GM19468 (cell line): ENCODE data around the gene WDFY4.

Source experiments
- ATAC-seq: cut with Tn5 transposase; IDR thresholded peaks from one replicate; pipeline ENCODE4 v1.9.1; 2021; ENCODE audit warnings: mild to moderate bottlenecking, moderate library complexity, moderate number of reproducible peaks; ENCODE audit not compliant: unreplicated experiment; ENCODE audit errors: extremely low read depth

Gene WDFY4

GRCh38 chr10:48767373-48768143, 82.9 kb downstream of the WDFY4 start:
- ATAC-seq: no peak

GRCh38 chr10:48768144-48768766, 83.6 kb downstream of the WDFY4 start:
- ATAC-seq: no peak

- ATAC-seq: no peak
Measured at GRCh38 chr10:48768926-48769325, 84.3 kb downstream of the WDFY4 start.

GRCh38 chr10:48769706-48770435, 85.2 kb downstream of the WDFY4 start:
- no peak for ATAC-seq

GRCh38 chr10:48770561-48771089, 86.0 kb downstream of the WDFY4 start:
- no peak for ATAC-seq

- ATAC-seq: no peak
Measured at GRCh38 chr10:48771234-48771633, 86.6 kb downstream of the WDFY4 start.

GRCh38 chr10:48772059-48772458, 87.4 kb downstream of the WDFY4 start:
- no peak for ATAC-seq

- ATAC-seq: no peak
Measured at GRCh38 chr10:48773580-48773979, 88.9 kb downstream of the WDFY4 start.

GRCh38 chr10:48774416-48775205, 89.9 kb downstream of the WDFY4 start:
- no peak for ATAC-seq

- ATAC-seq: no peak
Measured at GRCh38 chr10:48775206-48775517, 90.5 kb downstream of the WDFY4 start.

GRCh38 chr10:48776005-48776522, 91.4 kb downstream of the WDFY4 start:
- no peak for ATAC-seq

- ATAC-seq: no peak
Measured at GRCh38 chr10:48776528-48776927, 91.9 kb downstream of the WDFY4 start.

- ATAC-seq: no peak
Measured at GRCh38 chr10:48777110-48777509, 92.4 kb downstream of the WDFY4 start.

GRCh38 chr10:48778193-48778857, 93.7 kb downstream of the WDFY4 start:
- no peak for ATAC-seq

- no peak for ATAC-seq
Measured at GRCh38 chr10:48779077-48779476, 94.4 kb downstream of the WDFY4 start.

- no peak for ATAC-seq
Measured at GRCh38 chr10:48779546-48780152, 95.0 kb downstream of the WDFY4 start.

- ATAC-seq: no peak
Measured at GRCh38 chr10:48780341-48780740, 95.7 kb downstream of the WDFY4 start.

GRCh38 chr10:48782386-48782785, 97.7 kb downstream of the WDFY4 start:
- no peak for ATAC-seq

- ATAC-seq: no peak
Measured at GRCh38 chr10:48784031-48784430, 99.4 kb downstream of the WDFY4 start.
